HG02970 (cell line): ENCODE results near the gene XAB2.

Experiments
- ATAC-seq: cut with Tn5 transposase; IDR thresholded peaks from one replicate; pipeline ENCODE4 v1.9.1; 2021; ENCODE audit warnings: mild to moderate bottlenecking, moderate library complexity, moderate number of reproducible peaks; ENCODE audit not compliant: unreplicated experiment, low FRiP score

Gene XAB2

DNA sequence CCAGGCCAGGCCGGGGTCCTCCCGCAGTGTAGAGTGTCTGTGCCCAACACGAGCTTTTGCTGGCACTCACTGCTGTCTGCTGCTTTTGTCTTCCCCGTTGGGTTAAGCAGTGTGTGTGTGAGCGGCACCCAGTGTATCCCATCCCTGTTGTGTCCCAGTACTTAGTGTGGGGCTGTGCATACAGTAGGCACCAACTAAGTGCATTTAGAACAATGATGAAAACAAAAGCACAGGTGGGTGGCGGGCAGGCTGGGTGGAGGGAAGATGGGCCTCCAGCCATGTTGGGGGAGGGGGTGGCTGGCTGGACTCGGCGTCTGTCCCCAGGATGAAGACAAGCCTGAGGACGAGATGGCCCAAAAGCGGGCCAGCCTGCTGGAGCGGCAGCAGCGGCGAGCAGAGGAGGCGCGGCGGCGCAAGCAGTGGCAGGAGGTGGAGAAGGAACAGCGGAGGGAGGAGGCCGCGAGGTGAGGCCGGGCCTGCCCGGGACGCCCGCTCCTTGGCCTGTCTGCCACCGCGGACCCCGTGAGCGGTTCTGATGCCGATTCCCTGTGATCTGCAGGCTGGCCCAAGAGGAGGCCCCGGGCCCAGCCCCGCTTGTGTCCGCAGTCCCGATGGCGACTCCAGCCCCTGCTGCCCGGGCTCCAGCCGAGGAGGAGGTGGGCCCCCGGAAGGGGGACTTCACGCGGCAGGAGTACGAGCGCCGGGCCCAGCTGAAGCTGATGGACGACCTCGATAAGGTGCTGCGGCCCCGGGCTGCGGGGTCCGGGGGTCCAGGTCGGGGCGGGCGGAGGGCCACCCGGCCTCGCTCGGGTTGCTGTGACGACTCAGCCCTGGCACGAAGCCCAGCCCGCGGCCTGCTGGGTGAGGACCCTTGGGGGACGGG, 14.2 kb downstream of the XAB2 start:
- no peak for ATAC-seq

DNA sequence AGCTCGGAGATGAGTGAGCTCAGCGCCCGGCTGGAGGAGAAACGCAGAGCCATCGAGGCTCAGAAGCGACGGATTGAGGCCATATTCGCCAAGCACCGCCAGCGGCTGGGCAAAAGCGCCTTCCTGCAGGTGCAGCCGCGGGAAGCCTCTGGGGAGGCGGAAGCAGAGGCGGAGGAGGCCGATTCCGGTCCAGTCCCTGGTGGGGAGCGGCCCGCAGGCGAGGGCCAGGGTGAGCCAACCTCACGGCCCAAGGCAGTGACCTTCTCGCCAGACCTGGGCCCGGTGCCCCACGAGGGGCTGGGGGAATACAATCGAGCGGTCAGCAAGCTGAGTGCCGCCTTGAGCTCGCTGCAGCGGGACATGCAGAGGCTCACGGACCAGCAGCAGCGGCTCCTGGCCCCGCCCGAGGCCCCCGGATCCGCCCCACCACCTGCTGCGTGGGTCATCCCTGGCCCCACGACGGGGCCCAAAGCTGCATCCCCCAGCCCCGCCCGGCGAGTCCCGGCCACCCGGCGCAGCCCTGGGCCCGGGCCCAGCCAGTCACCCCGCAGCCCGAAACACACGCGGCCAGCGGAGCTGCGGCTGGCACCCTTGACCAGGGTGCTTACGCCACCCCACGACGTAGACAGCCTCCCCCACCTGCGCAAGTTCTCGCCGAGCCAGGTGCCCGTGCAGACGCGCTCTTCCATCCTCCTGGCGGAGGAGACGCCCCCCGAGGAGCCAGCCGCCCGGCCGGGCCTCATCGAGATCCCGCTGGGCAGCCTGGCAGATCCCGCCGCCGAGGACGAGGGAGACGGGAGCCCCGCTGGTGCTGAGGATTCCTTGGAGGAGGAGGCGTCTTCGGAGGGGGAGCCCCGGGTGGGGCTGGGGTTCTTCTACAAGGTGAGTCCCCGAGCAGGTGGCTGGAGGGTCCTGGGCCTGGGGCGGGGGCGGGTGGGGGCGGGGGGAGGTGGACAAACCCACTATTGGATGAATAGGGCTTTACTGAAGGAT, 16.8 kb downstream of the XAB2 start:
- no peak for ATAC-seq

DNA sequence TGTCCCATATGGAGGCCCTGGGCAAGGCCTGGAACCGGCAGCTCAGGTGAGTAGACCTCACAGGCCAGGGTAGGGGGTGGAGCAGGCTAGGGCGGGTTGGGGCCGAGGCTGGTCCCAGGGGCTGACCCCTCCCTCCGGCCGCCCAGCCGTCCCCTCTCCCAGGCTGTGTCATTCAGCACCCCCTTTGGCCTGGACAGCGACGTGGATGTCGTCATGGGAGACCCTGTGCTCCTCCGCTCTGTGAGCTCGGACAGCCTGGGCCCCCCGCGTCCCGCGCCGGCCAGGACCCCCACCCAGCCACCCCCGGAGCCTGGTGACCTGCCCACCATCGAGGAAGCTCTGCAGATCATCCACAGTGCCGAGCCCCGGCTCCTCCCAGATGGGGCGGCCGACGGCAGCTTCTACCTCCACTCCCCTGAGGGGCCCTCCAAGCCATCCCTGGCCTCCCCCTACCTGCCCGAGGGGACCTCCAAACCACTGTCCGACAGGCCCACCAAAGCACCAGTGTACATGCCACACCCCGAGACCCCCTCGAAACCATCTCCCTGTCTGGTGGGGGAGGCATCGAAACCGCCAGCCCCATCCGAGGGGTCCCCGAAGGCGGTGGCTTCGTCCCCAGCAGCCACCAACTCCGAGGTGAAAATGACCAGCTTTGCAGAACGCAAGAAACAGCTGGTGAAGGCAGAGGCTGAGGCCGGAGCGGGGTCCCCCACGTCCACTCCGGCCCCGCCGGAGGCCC, 17.6 kb downstream of the XAB2 start:
- ATAC-seq, result no peak

DNA sequence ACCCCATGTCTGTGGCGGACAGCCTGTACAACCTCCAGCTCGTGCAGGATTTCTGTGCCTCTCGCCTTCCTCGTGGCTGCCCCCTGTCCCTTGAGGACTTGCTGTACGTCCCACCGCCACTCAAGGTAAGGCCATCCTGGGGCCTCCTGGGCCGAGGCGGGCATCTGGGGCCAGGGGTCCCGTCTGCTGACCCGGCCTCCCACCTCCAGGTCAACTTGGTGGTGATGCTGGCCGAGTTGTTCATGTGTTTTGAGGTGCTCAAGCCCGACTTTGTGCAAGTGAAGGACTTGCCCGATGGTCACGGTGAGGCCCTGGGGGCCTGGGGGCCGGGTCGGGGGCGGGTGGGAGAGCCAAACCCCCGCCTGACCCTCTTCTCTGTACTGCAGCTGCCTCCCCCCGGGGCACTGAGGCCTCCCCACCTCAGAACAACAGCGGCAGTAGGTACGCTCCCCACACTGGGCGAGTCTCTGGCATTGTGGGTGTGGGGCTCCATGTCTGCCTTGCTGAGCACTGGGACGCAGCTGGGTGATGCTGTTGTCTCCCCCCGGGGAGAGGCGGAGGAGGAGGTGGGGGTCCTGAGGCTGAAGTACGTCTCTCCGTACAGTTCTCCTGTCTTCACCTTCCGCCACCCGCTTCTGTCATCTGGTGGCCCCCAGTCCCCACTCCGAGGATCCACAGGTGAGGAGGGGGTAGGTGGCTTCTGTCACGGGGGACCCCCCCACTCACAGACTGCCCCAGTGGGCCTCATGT, 18.7 kb downstream of the XAB2 start:
- ATAC-seq, result no peak

DNA sequence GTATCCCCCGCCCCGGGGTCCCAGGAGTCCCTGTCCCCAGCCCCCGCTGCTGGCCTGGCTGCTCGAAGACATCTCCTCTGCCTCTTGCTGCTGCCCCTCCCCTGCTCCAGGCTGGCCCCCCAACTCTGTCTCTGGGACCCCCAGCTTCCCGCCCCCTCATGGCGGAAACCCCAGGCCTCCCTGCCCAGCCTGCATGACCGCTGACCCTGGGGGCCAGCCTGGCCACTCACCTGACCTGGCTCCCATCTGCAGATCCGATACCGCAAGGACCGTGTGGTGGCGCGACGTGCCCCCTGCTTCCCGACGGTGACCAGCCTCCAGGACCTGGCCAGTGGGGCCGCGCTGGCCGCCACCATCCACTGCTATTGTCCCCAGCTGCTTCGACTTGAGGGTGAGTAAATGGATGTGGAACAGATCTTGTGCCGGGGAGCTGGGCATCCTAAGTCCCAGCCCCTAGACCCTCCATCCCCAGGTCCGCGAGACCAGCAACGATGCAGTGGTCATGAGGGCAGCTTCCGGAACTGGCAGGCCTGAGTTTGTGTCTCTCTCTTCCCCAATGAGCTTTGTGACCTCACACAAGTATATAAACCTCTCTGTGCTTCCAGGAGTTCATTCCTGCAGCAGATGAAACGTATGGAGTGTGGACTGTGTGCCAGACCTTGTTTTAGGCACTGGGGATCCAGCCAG, 21.3 kb downstream of the XAB2 start:
- no peak for ATAC-seq

DNA sequence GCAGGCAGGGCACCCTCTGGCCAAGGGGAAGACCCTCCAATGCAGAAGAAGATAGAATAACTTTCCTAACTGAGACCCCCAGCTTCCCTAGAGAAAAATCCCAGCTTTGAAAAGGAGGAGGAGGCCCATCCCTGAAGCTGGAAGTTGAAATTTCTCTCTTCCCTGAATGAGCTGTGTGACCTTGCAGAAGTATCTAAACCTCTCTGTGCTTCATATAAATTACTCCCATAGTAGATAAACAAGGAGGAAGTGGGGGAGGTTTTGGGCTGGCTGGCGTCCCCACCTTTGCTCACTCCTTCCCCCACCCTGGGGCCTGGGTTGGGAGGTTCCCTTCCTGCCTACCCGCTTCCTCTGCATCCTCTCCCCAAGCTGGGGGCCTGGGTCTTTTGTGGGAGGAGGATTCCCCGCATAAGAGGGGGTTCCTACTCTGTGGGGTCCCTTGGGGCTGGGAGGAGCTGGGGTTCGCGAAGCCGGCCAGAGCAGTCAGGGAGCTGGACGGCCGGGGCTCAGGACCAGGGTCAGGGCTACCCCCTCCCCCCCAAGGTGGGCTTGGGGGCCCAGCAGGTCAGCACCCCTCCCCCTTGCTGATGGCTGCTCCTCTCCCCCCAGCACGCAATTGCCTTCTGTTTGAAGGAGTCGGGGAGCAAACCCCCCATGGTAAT, 22.0 kb downstream of the XAB2 start:
- no peak for ATAC-seq

DNA sequence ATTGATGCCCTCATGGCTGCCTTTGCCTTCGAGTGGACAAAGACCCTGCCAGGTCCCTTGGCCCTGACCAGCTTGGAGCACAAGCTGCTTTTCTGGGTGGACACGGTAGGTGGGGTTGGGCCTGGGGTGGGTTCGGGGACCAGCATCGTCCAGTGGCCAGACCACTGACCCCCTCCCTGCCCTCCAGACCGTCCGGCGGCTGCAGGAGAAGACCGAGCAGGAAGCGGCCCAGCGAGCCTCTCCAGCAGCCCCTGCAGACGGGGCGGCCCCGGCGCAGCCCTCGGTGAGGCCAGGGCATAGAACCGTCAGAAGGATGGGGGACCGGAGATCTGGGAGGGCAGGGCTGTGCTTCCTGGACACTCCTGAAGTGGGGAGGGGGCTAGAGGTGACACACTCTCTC, 23.1 kb downstream of the XAB2 start:
- ATAC-seq, result no peak

DNA sequence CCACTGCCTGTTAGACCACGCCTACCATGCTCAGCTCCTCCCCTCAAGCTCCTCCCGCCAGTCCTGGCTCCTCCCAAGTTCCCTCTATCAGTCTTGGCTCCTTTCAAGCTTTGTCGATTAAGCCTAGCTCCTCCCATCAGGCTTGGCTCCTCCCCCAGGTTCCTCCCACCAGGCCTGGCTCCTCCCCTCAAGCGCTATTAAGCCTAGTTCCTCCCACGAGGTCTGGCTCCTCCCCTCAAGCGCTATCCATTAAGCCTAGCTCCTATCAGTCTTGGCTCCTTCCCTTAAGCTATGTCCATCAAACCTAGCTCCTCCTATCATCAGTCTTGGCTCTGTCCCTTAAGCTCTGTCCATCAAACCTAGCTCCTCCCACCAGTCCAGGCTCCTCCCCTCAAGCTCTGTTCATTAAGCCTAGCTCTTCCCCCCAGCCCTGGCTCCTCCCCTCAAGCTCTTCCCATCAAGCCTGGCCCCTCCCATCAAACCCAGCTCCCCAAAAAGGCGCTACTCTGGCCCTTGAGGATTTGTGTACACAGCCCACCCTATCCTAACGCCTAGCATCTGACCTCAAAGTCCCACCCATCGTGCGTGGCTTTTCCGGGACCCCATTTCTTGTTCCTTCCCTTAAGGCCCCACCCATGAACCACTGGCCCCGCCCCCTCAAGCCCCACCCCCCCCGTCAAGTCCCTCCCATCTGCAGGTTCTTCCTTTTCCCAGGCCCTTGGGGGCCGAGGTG, 23.7 kb downstream of the XAB2 start:
- ATAC-seq, result no peak

DNA sequence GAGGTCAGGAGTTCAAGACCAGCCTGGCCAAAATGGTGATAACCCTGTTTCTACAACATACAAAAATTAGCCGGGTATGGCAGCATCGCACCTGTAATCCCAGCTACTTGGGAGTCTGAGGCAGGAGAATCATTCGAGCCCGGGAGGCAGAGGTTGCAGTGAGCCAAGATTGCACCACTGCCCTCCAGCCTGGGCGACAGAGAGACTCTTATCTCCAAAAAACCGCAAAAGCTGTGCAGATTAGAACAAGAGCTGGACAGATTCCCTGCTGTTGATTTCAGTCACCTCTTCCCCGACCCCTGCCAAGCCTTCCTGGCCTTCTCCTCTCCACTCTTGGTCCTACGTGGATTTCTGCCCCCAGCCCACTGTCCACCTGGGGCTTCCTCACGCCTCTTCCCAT, 25.4 kb downstream of the XAB2 start:
- no peak for ATAC-seq

DNA sequence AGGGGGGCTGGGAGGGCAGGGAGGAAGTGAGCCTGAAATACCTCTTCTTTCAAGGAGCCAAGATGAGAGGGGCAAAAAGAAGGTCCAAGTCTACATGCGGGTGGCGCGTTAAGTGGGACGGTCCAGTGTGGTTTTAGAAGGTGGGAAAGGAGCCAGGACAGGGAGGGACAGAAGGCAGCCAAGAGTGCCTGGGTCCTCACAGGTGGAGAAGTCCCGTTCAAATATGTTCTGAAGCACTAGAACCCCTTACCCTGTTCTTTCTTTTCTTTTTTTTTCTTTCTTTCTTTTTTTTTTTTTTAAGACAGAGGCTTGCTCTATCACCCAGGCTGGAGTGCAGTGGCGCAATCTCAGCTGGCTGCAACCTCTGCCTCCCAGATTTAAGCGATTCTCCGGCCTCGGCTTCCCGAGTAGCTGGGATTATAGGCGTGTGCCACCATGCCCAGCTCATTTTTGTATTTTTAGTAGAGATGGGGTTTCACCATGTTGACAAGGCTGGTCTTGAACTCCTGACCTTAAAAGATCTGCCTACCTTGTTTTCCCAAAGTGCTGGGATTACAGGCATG, 26.3 kb downstream of the XAB2 start:
- no peak for ATAC-seq

DNA sequence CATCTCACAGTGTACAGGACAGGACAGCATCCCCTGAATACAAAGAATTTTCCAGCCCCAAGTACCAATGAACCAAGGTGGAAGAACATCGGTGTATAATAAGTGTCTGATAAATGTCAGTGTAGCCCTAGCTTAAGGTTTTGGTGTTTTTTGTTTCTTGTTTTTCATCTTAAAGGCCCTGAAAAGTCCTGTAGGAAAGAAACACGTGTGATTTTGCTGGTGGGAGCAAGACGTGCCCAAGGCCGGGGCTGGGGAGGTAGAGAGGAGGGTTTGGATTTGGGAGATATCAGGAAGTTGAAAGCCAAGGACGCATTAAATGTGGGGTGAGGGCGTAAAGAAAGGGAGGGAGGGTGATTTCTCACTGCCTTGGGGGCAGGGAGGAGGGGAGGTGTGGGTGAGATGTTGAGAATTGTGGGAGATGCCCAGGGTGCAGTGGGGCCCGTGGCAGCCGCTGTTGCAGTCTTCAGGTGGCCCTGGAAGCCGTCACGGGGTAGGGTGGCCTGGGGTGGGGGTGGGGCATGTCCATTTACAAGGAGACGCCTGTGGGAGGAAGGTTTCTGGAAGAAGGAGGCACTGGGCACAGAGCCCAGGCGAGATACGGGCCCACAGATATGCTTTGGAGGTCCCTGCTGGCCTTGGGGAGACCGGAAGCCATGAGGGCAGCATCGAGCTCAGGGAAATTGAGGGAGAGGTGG, 27.0 kb downstream of the XAB2 start:
- ATAC-seq, result no peak

DNA sequence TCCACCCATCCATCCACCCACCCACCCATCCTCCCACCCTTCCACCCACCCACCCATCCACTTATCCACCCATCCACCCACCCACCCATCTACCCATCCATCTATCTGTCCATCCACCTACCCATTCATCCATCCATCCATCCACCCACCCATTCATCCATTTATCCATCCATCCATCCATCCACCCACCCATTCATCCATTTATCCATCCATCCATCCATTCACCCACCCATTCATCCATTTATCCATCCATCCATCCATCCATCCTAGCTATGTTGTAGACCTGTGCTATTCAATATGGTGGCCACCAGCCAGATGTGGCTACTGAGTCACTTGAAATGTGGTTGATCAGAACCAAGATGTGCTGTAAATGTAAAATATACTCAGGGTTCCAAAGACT, 28.6 kb downstream of the XAB2 start:
- no peak for ATAC-seq

DNA sequence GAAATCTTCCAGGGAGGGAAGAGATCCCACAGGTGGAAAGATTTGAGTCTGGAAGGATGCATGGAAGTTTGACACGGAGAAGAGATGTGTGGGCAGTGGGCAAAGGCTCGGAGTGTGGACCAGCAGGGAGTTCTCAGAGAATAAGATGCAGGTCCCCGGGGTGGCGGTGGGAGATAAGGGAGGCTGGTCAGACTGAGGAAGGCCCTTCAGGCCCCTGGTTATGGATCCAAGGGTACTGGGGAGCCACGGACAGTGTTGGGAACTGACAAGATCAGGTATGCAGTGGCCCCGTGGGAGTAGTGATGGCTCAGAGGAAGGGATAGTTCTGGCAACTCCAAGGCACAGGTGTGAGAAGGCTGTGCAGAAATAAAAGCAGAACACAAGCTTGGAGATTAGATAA, 31.2 kb downstream of the XAB2 start:
- no peak for ATAC-seq

DNA sequence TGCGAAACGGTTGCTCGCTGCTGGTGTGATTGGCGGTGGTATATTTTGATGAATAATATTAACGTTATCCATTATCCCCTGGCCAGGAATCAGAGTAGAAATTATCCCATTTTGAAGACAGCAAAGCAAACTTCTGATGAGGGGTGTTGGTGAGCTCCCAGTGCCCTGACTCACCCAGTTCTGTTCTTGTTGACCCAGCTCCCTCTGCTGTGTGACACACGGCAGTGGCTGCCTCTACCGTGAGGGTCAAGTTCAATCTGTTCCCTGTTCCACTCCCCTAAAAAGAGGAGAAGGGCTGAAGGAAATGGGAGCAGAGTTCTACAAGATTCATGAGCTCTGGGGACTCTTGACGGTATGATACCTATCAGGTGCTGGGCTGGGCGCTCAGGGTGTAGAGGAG, 31.7 kb downstream of the XAB2 start:
- no peak for ATAC-seq

DNA sequence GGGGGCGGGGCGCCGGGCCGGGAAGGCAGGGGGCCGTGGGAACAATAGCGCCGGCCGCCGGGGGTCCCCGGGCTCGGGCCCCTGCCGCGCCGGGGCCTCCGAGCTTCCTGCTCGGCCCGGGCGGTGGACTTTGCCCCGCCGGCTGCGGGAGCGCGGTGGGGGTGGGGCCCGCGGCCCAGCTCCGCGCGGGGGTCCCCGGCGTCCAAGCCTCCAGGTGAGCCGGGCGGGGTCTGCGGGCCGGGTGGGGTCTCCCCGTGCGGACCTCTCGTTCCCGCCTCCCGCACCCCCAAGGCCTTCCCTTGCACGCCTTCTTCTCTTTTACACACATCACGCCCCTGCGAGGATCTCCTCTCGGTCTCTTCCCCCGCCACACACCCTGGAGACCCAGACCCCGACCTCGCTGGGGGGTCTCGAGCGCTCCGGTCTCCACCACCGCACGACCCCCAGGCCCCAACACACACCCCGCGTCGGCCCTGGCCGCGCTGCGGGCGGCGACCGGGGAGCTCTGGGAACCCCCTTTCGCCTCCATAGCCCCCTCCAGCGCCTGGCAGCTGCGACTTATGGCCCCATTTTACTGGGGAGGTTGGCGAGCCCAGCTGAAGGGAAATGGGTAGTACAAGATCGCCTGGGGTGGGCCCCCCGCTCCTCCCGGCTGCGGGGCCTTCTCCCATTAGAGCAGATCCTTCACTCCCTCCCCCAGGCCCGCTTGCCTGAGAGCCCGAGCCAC, 33.0 kb downstream of the XAB2 start:
- no peak for ATAC-seq

DNA sequence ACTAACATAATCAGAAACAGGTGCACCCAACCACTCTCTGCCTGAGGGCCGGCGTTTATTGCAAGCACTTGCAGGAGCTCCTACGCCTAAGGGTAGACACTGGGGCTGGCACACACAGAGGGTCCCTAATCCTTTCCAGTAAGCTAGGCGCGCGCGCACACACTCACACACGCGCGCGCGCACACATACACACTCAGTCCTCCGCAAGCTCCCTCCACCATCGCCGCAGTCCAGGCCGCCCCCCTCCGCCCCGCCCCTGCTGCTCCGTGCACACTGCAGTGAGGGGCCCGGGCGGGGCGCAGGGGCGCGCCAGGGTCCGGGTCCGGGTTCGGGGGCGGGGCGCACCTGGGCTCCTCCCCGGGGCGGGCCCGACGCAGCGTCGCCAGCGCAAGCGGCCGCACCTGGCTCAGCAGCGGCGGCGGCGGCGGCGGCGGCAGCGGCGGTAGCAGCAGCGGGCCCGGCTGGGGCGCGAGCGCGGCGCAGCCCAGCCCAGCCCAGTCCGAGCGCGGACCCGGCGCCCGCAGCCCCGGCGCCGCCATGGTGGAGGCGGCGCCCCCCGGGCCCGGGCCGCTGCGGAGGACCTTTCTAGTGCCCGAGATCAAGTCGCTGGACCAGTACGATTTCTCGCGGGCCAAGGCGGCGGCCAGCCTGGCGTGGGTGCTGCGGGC, 33.7 kb downstream of the XAB2 start, which contains the start of gene CAMSAP3:
Gene CAMSAP3 (plus strand): TSS at position 398 of the 668 bp plus-strand sequence. CDS start 140 bp downstream, at position 538.
- no peak for ATAC-seq
